ENCODE measurements around the gene PCDHGC4. TPM values are rescaled to one million over a fixed set of nuclear protein-coding genes. Genes with fewer than 3 reads are reported as not detected.

The PCDHGC4 gene
- total and polyA plus RNA-seq, 2 of the 8 experiments (the other 6 are each of a cell fraction or from before 2014, with no cell fraction given): 2.1 to 2.4 TPM

DNA sequence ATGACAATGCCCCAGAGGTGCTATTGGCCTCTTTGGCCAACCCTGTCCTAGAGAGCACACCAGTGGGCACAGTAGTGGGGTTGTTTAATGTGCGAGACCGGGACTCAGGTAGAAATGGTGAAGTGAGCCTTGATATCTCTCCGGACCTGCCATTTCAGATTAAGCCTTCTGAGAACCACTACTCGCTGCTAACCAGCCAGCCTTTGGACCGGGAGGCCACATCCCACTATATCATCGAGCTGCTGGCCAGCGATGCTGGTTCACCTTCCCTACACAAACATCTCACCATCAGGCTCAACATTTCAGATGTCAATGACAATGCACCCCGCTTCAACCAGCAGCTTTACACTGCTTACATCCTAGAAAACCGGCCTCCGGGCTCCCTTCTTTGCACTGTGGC is 5.4 kb downstream of the PCDHGC4 start (continued):
- TF ChIP-seq, protein P1, sequence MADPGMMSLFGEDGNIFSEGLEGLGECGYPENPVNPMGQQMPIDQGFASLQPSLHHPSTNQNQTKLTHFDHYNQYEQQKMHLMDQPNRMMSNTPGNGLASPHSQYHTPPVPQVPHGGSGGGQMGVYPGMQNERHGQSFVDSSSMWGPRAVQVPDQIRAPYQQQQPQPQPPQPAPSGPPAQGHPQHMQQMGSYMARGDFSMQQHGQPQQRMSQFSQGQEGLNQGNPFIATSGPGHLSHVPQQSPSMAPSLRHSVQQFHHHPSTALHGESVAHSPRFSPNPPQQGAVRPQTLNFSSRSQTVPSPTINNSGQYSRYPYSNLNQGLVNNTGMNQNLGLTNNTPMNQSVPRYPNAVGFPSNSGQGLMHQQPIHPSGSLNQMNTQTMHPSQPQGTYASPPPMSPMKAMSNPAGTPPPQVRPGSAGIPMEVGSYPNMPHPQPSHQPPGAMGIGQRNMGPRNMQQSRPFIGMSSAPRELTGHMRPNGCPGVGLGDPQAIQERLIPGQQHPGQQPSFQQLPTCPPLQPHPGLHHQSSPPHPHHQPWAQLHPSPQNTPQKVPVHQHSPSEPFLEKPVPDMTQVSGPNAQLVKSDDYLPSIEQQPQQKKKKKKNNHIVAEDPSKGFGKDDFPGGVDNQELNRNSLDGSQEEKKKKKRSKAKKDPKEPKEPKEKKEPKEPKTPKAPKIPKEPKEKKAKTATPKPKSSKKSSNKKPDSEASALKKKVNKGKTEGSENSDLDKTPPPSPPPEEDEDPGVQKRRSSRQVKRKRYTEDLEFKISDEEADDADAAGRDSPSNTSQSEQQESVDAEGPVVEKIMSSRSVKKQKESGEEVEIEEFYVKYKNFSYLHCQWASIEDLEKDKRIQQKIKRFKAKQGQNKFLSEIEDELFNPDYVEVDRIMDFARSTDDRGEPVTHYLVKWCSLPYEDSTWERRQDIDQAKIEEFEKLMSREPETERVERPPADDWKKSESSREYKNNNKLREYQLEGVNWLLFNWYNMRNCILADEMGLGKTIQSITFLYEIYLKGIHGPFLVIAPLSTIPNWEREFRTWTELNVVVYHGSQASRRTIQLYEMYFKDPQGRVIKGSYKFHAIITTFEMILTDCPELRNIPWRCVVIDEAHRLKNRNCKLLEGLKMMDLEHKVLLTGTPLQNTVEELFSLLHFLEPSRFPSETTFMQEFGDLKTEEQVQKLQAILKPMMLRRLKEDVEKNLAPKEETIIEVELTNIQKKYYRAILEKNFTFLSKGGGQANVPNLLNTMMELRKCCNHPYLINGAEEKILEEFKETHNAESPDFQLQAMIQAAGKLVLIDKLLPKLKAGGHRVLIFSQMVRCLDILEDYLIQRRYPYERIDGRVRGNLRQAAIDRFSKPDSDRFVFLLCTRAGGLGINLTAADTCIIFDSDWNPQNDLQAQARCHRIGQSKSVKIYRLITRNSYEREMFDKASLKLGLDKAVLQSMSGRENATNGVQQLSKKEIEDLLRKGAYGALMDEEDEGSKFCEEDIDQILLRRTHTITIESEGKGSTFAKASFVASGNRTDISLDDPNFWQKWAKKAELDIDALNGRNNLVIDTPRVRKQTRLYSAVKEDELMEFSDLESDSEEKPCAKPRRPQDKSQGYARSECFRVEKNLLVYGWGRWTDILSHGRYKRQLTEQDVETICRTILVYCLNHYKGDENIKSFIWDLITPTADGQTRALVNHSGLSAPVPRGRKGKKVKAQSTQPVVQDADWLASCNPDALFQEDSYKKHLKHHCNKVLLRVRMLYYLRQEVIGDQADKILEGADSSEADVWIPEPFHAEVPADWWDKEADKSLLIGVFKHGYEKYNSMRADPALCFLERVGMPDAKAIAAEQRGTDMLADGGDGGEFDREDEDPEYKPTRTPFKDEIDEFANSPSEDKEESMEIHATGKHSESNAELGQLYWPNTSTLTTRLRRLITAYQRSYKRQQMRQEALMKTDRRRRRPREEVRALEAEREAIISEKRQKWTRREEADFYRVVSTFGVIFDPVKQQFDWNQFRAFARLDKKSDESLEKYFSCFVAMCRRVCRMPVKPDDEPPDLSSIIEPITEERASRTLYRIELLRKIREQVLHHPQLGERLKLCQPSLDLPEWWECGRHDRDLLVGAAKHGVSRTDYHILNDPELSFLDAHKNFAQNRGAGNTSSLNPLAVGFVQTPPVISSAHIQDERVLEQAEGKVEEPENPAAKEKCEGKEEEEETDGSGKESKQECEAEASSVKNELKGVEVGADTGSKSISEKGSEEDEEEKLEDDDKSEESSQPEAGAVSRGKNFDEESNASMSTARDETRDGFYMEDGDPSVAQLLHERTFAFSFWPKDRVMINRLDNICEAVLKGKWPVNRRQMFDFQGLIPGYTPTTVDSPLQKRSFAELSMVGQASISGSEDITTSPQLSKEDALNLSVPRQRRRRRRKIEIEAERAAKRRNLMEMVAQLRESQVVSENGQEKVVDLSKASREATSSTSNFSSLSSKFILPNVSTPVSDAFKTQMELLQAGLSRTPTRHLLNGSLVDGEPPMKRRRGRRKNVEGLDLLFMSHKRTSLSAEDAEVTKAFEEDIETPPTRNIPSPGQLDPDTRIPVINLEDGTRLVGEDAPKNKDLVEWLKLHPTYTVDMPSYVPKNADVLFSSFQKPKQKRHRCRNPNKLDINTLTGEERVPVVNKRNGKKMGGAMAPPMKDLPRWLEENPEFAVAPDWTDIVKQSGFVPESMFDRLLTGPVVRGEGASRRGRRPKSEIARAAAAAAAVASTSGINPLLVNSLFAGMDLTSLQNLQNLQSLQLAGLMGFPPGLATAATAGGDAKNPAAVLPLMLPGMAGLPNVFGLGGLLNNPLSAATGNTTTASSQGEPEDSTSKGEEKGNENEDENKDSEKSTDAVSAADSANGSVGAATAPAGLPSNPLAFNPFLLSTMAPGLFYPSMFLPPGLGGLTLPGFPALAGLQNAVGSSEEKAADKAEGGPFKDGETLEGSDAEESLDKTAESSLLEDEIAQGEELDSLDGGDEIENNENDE (IDR thresholded peaks at IDR 0.05; ENCODE audit: insufficient replicate concordance, low read length): no peak
- no peak for TF ChIP-seq KDM4A (IDR thresholded peaks at IDR 0.05; ENCODE audit: low read depth, low read length, severe bottlenecking)
